HCT116 (cell line): ENCODE data around the gene MSMO1. TPM values are rescaled to one million over a fixed set of nuclear protein-coding genes. Genes with fewer than 3 reads are reported as not detected.

ENCODE experiments used
- ATAC-seq: fragments of 200-7000 bp; cut with Tn5 transposase; 2 replicates; pipeline ENCODE4 v1.9.1; 2020; ENCODE audit warnings: mild to moderate bottlenecking, moderate library complexity
- BruUV-seq: library from RNA; stranded (reverse); fragments of 400-500 nt; replicated peaks from 2 replicates; lab custom pipeline; 2021; lab: Mats Ljungman, UMichigan
- CTCF ChIA-PET: fragments of 300-600 bp; sonication (Branson Sonifier 250); formaldehyde crosslinking; loops from one replicate; lab custom pipeline; 2021; ENCODE audit warnings: antibody characterized with exemption; lab: Charles Lee
- POLR2A ChIA-PET: fragments of 300-600, 350-600 bp; sonication (Branson Sonifier 250); formaldehyde crosslinking; loops from one replicate; lab custom pipeline; 2021; ENCODE audit warnings: antibody characterized with exemption; lab: Charles Lee
- RAD21 ChIA-PET, 2 experiments: fragments of 300-600 bp; sonication (Branson Sonifier 250); formaldehyde crosslinking; loops; one replicate each; lab custom pipeline; 2023; ENCODE audit warnings: low total read pairs in 2 of 2; ENCODE audit not compliant: uncharacterized antibody in 2 of 2, unreplicated experiment in 2 of 2, low non-redundant PET in 1 of 2; lab: Charles Lee
- DNase-seq: peaks from one replicate; pipeline ENCODE4 v3.0.0-alpha.2; 2010; ENCODE audit warnings: low read depth, low spot score
- H2AFZ ChIP-seq: fragments of 200-600 bp; shearing (Covaris generic), sonication (generic); 2 replicates; pipeline ENCODE4 v1.6.1; 2017; ENCODE audit warnings: low read depth, mixed run types, mixed read lengths, antibody characterized with exemption, low read length; ENCODE audit not compliant: poor library complexity, severe bottlenecking
- H3K27ac ChIP-seq: 2 replicates; pipeline ENCODE4 v1.5.1; 2012; ENCODE audit warnings: low read depth, low read length
- H3K27me3 ChIP-seq: fragments of 200-600 bp; sonication (generic); 2 replicates; pipeline ENCODE4 v1.6.1; 2016; ENCODE audit warnings: mixed run types, low read length, mixed read lengths; ENCODE audit not compliant: insufficient read depth
- H3K36me3 ChIP-seq, 2 experiments: fragments of 200-500 bp in 1 of 2; fragments of 200-600 bp in 1 of 2; sonication (Bioruptor generic) in 1 of 2; sonication (generic) in 1 of 2; 2 replicates each; pipeline versions ENCODE4 v1.5.1 to v1.6.1; 2014 to 2016; ENCODE audit warnings: low read length in 2 of 2, inconsistent platforms in 1 of 2, mixed read lengths in 1 of 2, mixed run types in 1 of 2; ENCODE audit not compliant: insufficient read depth in 2 of 2, control insufficient read depth in 1 of 2
- H3K4me1 ChIP-seq, 2 experiments: fragments of 200-600 bp in 1 of 2; sonication (generic) in 1 of 2; 2 replicates each; pipeline versions ENCODE4 v1.5.1 to v1.6.1; 2012 to 2017; ENCODE audit warnings: low read length in 2 of 2, inconsistent platforms in 1 of 2, mild to moderate bottlenecking in 1 of 2, mixed read lengths in 1 of 2, mixed run types in 1 of 2, moderate library complexity in 1 of 2; ENCODE audit not compliant: insufficient read depth in 2 of 2, control insufficient read depth in 1 of 2
- H3K4me2 ChIP-seq: fragments of 200-600 bp; sonication (generic); 2 replicates; pipeline ENCODE4 v1.6.1; 2017; ENCODE audit warnings: mixed run types, low read length, mixed read lengths
- H3K4me3 ChIP-seq, 2 experiments: fragments of 200-600 bp in 1 of 2; sonication (generic) in 1 of 2; replicated peaks in 1 of 2; 2 replicates each; pipeline ENCODE4 v1.5.1; 2011 to 2016; ENCODE audit warnings: low read length in 2 of 2, control low read depth in 1 of 2, low read depth in 1 of 2, mild to moderate bottlenecking in 1 of 2, mixed read lengths in 1 of 2, mixed run types in 1 of 2
- H3K79me2 ChIP-seq: fragments of 200-600 bp; sonication (generic); 2 replicates; pipeline ENCODE4 v1.6.1; 2017; ENCODE audit warnings: mild to moderate bottlenecking, mixed run types, low read length, moderate library complexity, mixed read lengths; ENCODE audit not compliant: insufficient read depth
- H3K9ac ChIP-seq: fragments of 200-600 bp; sonication (generic); 2 replicates; pipeline ENCODE4 v1.6.1; 2016; ENCODE audit warnings: low read length, mixed read lengths
- H3K9me2 ChIP-seq: fragments of 200-600 bp; sonication (generic), shearing (Covaris generic); 2 replicates; pipeline ENCODE4 v1.6.1; 2017; ENCODE audit warnings: mixed run types, mild to moderate bottlenecking, moderate library complexity; ENCODE audit not compliant: insufficient read depth
- H3K9me3 ChIP-seq, 2 experiments: fragments of 200-500 bp in 1 of 2; fragments of 200-600 bp in 1 of 2; sonication (Bioruptor generic) in 1 of 2; sonication (generic) in 1 of 2; 2 replicates each; pipeline ENCODE4 v1.6.1; 2014 to 2017; ENCODE audit warnings: low read length in 2 of 2, mixed read lengths in 2 of 2, inconsistent platforms in 1 of 2, low read depth in 1 of 2, mild to moderate bottlenecking in 1 of 2, mixed run types in 1 of 2, moderate library complexity in 1 of 2; ENCODE audit not compliant: control insufficient read depth in 1 of 2, insufficient read depth in 1 of 2
- H4K20me1 ChIP-seq: fragments of 200-600 bp; sonication (generic), shearing (Covaris generic); 2 replicates; pipeline ENCODE4 v1.6.1; 2017; ENCODE audit warnings: mixed run types, mild to moderate bottlenecking, moderate library complexity; ENCODE audit not compliant: insufficient read depth
- CBX3 ChIP-seq: IDR thresholded peaks from 2 replicates; pipeline ENCODE4 v1.6.1; 2012; ENCODE audit warnings: low read depth
- CEBPB ChIP-seq: IDR thresholded peaks from 2 replicates; pipeline ENCODE4 v1.6.1; 2012; ENCODE audit warnings: low read depth
- EGR1 ChIP-seq: IDR thresholded peaks from 2 replicates; pipeline ENCODE4 v1.6.1; 2012; ENCODE audit warnings: low read depth
- ELF1 ChIP-seq: IDR thresholded peaks from 2 replicates; pipeline ENCODE4 v1.6.1; 2012; ENCODE audit warnings: low read depth, borderline replicate concordance
- EZH2 ChIP-seq: fragments of 200-600 bp; sonication (generic); IDR thresholded peaks from 2 replicates; pipeline ENCODE4 v1.6.1; 2017; ENCODE audit warnings: antibody characterized with exemption, mixed run types
- EZH2phosphoT487 ChIP-seq: fragments of 200-600 bp; IDR thresholded peaks from 2 replicates; pipeline ENCODE4 v1.6.1; 2018; ENCODE audit warnings: antibody characterized with exemption, borderline replicate concordance
- FOSL1 ChIP-seq: IDR thresholded peaks from 2 replicates; pipeline ENCODE4 v1.6.1; 2012; ENCODE audit warnings: low read depth
- JUND ChIP-seq: IDR thresholded peaks from 2 replicates; pipeline ENCODE4 v1.6.1; 2012
- POLR2A ChIP-seq: IDR thresholded peaks from 2 replicates; pipeline ENCODE4 v1.7.0; 2011; ENCODE audit warnings: borderline replicate concordance; ENCODE audit not compliant: insufficient read depth, insufficient read length; ENCODE audit errors: extremely low read depth
- POLR2AphosphoS5 ChIP-seq: IDR thresholded peaks from 2 replicates; pipeline ENCODE4 v1.6.1; 2011; ENCODE audit warnings: mild to moderate bottlenecking, low read depth, low read length, moderate library complexity
- SIN3A ChIP-seq: IDR thresholded peaks from 2 replicates; pipeline ENCODE4 v1.6.1; 2012; ENCODE audit warnings: low read depth
- SP1 ChIP-seq: IDR thresholded peaks from 2 replicates; pipeline ENCODE4 v1.6.1; 2012; ENCODE audit warnings: low read depth
- SRF ChIP-seq: IDR thresholded peaks from 2 replicates; pipeline ENCODE4 v1.6.1; 2012; ENCODE audit warnings: low read depth
- ZFX ChIP-seq: fragments of 450-650 bp; IDR thresholded peaks from 2 replicates; pipeline ENCODE4 v1.6.1; 2017
- ZNF274 ChIP-seq: fragments of 200-500 bp; sonication (Bioruptor generic); IDR thresholded peaks from 2 replicates; pipeline ENCODE4 v1.6.1; 2014; ENCODE audit warnings: mild to moderate bottlenecking, low read depth, low read length, inconsistent platforms
- intact Hi-C: fragments of 100-400 bp; cut with micrococcal nuclease; formaldehyde crosslinking; loops from 2 replicates; pipeline ENCODE4 v1.10.0; 2022
- total RNA-seq: library from RNA; stranded (reverse); gene quantifications from one replicate; pipeline ENCODE4 v1.2.1, GENCODE V29; 2021; ENCODE audit not compliant: unreplicated experiment
- TF ChIP-seq, protein P1 (sequence below): IDR thresholded peaks from 2 replicates; pipeline ENCODE4 v1.6.1; 2012
- TF ChIP-seq, protein P2 (sequence below): IDR thresholded peaks from 2 replicates; pipeline ENCODE4 v1.6.1; 2012
- TF ChIP-seq, protein P3 (sequence below): IDR thresholded peaks from 2 replicates; pipeline ENCODE4 v1.6.1; 2012; ENCODE audit warnings: low read depth
- TF ChIP-seq, protein P4 (sequence below), 3 experiments: fragments of 200-600 bp in 1 of 3; sonication (generic) in 1 of 3; IDR thresholded peaks in 2 of 3; conservative IDR thresholded peaks in 1 of 3; 2 replicates each; pipeline ENCODE4 v1.5.1; 2012 to 2017; ENCODE audit warnings: low read depth in 2 of 3, low read length in 2 of 3, antibody characterized with exemption in 1 of 3, borderline replicate concordance in 1 of 3, control low read depth in 1 of 3, mild to moderate bottlenecking in 1 of 3, mixed read lengths in 1 of 3, mixed run types in 1 of 3, moderate library complexity in 1 of 3; ENCODE audit not compliant: insufficient read depth in 1 of 3

The MSMO1 gene
- total RNA-seq, 1 experiment from 2014 or later = 54.5 TPM

DNA sequence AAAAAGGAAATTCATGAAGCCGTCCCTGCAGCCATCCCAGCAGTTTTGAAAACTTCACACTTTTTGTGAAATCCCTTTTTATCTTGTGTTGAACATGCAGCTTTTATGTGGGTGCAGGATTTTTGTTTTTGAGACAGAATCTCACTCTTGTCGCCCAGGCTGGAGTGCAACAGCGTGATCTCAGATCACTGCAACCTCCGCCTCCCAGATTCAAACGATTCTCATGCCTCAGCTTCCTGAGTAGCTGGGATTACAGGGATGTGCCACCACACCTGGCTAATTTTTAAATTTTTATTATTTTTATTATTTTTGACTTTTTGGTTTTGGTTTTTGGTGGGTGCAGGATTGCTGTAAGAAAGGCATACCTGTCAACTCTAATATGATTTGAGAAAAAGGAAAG lies 8.0 kb upstream of the MSMO1 start:
- intact Hi-C loops = no loop called here
- no peaks in the 10 kb centered on the region for H3K4me1 ChIP-seq

More for the DNA sequence above, 8.0 kb upstream of the MSMO1 start:
- CTCF ChIA-PET = no interaction called here
- Histone ChIP-seq H3K27ac (no peak overlapping the region), H4K20me1 (no peaks in the 10 kb centered on the region), H3K9me2 (no peaks in the 10 kb centered on the region), H3K36me3 (peaks cover 0 to 3% of the 10 kb centered on the region in 2 experiments; a peak in 1 of 4 replicates), H3K4me2 (no peak overlapping the region), H3K4me3 (no peak overlapping the region), H3K79me2 (no peaks in the 10 kb centered on the region), H2AFZ (no peak overlapping the region), H3K9ac (no peak overlapping the region), H3K9me3 (no peaks in the 10 kb centered on the region), H3K27me3 (no peaks in the 10 kb centered on the region)
- no peak for DNase-seq
- TF ChIP-seq SP1 = no peak
- no peak for TF ChIP-seq SIN3A
- TF ChIP-seq, protein P1, sequence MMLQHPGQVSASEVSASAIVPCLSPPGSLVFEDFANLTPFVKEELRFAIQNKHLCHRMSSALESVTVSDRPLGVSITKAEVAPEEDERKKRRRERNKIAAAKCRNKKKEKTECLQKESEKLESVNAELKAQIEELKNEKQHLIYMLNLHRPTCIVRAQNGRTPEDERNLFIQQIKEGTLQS = no peak
- no peak for TF ChIP-seq EZH2phosphoT487
- TF ChIP-seq EGR1 = no peak
- TF ChIP-seq EZH2 = no peak
- TF ChIP-seq POLR2AphosphoS5 = no peak
- no peak for TF ChIP-seq FOSL1
- TF ChIP-seq JUND = no peak
- TF ChIP-seq SRF = no peak
- TF ChIP-seq, protein P2, sequence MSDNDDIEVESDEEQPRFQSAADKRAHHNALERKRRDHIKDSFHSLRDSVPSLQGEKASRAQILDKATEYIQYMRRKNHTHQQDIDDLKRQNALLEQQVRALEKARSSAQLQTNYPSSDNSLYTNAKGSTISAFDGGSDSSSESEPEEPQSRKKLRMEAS = no peak
- no peak for TF ChIP-seq ZFX
- no peak for TF ChIP-seq CEBPB
- TF ChIP-seq ZNF274 = no peak
- TF ChIP-seq CBX3 = no peak
- TF ChIP-seq ELF1 = no peak
- TF ChIP-seq POLR2A = no peak
- TF ChIP-seq, protein P3, sequence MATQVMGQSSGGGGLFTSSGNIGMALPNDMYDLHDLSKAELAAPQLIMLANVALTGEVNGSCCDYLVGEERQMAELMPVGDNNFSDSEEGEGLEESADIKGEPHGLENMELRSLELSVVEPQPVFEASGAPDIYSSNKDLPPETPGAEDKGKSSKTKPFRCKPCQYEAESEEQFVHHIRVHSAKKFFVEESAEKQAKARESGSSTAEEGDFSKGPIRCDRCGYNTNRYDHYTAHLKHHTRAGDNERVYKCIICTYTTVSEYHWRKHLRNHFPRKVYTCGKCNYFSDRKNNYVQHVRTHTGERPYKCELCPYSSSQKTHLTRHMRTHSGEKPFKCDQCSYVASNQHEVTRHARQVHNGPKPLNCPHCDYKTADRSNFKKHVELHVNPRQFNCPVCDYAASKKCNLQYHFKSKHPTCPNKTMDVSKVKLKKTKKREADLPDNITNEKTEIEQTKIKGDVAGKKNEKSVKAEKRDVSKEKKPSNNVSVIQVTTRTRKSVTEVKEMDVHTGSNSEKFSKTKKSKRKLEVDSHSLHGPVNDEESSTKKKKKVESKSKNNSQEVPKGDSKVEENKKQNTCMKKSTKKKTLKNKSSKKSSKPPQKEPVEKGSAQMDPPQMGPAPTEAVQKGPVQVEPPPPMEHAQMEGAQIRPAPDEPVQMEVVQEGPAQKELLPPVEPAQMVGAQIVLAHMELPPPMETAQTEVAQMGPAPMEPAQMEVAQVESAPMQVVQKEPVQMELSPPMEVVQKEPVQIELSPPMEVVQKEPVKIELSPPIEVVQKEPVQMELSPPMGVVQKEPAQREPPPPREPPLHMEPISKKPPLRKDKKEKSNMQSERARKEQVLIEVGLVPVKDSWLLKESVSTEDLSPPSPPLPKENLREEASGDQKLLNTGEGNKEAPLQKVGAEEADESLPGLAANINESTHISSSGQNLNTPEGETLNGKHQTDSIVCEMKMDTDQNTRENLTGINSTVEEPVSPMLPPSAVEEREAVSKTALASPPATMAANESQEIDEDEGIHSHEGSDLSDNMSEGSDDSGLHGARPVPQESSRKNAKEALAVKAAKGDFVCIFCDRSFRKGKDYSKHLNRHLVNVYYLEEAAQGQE = no peak
- TF ChIP-seq, protein P4, sequence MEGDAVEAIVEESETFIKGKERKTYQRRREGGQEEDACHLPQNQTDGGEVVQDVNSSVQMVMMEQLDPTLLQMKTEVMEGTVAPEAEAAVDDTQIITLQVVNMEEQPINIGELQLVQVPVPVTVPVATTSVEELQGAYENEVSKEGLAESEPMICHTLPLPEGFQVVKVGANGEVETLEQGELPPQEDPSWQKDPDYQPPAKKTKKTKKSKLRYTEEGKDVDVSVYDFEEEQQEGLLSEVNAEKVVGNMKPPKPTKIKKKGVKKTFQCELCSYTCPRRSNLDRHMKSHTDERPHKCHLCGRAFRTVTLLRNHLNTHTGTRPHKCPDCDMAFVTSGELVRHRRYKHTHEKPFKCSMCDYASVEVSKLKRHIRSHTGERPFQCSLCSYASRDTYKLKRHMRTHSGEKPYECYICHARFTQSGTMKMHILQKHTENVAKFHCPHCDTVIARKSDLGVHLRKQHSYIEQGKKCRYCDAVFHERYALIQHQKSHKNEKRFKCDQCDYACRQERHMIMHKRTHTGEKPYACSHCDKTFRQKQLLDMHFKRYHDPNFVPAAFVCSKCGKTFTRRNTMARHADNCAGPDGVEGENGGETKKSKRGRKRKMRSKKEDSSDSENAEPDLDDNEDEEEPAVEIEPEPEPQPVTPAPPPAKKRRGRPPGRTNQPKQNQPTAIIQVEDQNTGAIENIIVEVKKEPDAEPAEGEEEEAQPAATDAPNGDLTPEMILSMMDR (IDR thresholded peaks at IDR 0.05 in 2 of 3, conservative IDR thresholded peaks at IDR 0.05 in 1 of 3; ENCODE audit: borderline replicate concordance in 1 of 3, insufficient read depth in 1 of 3, low read depth in 2 of 3, low read length in 2 of 3) = no peak
- POLR2A ChIA-PET = no interaction called here
- RAD21 ChIA-PET = no interaction called here
- no TSS peak for BruUV-seq
- ATAC-seq = no peak
